ENCODE results near the gene REV3L.

The REV3L gene

GRCh38 chr6:111490067-111490466 is 7.0 kb upstream of the REV3L start:
- Histone ChIP-seq H3K79me2 (ENCODE audit: control insufficient read depth, insufficient read depth, low read length) (peaks cover under 1% of the 10 kb centered on the region), H3K36me3 (ENCODE audit: control insufficient read depth, insufficient read depth, low read length) (no peaks in the 10 kb centered on the region), H3K79me1 (ENCODE audit: low read length) (peaks cover 7% of the 10 kb centered on the region), H2BK15ac (replicated peaks; ENCODE audit: low read depth) (no peak overlapping the region), H3K9ac (ENCODE audit: low read length) (no peak overlapping the region), H3K56ac (ENCODE audit: low read length) (no peak overlapping the region), H2AK5ac (ENCODE audit: low read length) (no peak overlapping the region), H3K27me3 (ENCODE audit: insufficient read depth, low read length, poor library complexity) (no peaks in the 10 kb centered on the region), H4K5ac (ENCODE audit: low read length) (no peak overlapping the region), H2BK5ac (ENCODE audit: low read length) (no peak overlapping the region), H3K27ac (ENCODE audit: low read depth, low read length) (no peak overlapping the region), H2BK120ac (ENCODE audit: low read depth, low read length) (no peak overlapping the region), H3K23ac (ENCODE audit: low read length) (no peak overlapping the region), H3K4me1 (ENCODE audit: control insufficient read depth, low read depth, low read length) (no peaks in the 10 kb centered on the region), H3K4ac (ENCODE audit: low read depth, low read length) (no peak overlapping the region), H3K4me3 (ENCODE audit: low read length) (no peak overlapping the region), H3K18ac (ENCODE audit: low read length) (no peak overlapping the region), H3K4me2 (ENCODE audit: low read length) (no peak overlapping the region), H4K8ac (ENCODE audit: low read depth, low read length) (no peak overlapping the region)
- no peak for DNase-seq
- WGBS (ENCODE audit: extremely low coverage, insufficient coverage, low lambda C conversion rate): no CpG with 5 or more reads among the region's 3 CpGs

DNA sequence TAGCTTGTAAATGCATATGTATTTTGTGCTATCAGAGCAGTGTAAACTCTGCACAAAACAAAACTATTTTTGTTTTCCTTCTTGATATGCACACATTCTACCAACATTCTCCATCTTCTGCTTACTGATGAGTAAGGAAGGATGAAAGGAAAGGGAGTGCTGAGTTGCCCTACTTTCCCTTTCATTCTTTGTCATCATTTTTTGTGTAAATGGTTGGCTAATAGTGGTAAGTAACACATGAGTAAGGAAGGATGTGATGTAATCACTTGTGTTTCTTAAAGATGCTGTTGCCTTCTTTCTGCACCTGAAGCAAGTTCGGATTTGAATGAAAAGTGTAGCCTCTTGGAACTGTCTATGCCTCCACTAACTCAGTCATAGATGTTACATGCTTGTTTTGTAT is 4.6 kb upstream of the REV3L start:
- H3K79me1 ChIP-seq (ENCODE audit: low read length): peaks cover 7% of the 10 kb centered on the region
- no peak overlapping the region for H3K9ac ChIP-seq (ENCODE audit: low read length)
- H2BK15ac ChIP-seq (replicated peaks; ENCODE audit: low read depth): no peak overlapping the region
- no peak overlapping the region for H3K27ac ChIP-seq (ENCODE audit: low read depth, low read length)
- H3K23ac ChIP-seq (ENCODE audit: low read length): no peak overlapping the region
- no CpG with 5 or more reads among the region's 1 CpG for WGBS (ENCODE audit: extremely low coverage, insufficient coverage, low lambda C conversion rate)
- no peak overlapping the region for H3K56ac ChIP-seq (ENCODE audit: low read length)
- no peak overlapping the region for H3K4me2 ChIP-seq (ENCODE audit: low read length)
- H2AK5ac ChIP-seq (ENCODE audit: low read length): no peak overlapping the region
- DNase-seq: no peak
- peaks cover 1% of the 10 kb centered on the region for H3K79me2 ChIP-seq (ENCODE audit: control insufficient read depth, insufficient read depth, low read length)
- no peaks in the 10 kb centered on the region for H3K27me3 ChIP-seq (ENCODE audit: insufficient read depth, low read length, poor library complexity)
- H4K5ac ChIP-seq (ENCODE audit: low read length): no peak overlapping the region
- H4K8ac ChIP-seq (ENCODE audit: low read depth, low read length): no peak overlapping the region
- H3K36me3 ChIP-seq (ENCODE audit: control insufficient read depth, insufficient read depth, low read length): no peaks in the 10 kb centered on the region
- no peak overlapping the region for H2BK5ac ChIP-seq (ENCODE audit: low read length)
- H3K4ac ChIP-seq (ENCODE audit: low read depth, low read length): no peak overlapping the region
- H3K4me3 ChIP-seq (ENCODE audit: low read length): no peak overlapping the region
- H2BK120ac ChIP-seq (ENCODE audit: low read depth, low read length): no peak overlapping the region
- H3K18ac ChIP-seq (ENCODE audit: low read length): no peak overlapping the region
- H3K4me1 ChIP-seq (ENCODE audit: control insufficient read depth, low read depth, low read length): no peaks in the 10 kb centered on the region

DNA sequence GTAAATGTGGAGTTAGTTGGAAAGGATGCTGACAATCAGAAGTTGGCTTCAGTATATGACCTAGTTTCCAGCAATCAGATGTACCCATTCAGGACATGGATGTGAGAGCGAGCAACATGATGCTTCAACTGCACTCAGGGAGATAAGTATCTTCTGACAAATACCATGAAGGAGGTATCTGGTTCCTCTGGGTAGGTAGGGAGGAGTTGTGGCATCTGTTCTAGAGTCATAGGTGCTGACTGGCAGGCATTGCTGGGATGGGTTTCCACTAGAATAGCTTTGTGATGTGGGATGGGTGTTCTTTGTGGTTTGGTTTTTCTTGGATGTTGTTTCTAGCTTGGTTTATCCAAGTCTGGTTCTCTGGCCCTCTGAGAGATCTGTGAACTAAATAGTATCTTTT is 3.9 kb upstream of the REV3L start:
- Histone ChIP-seq H2BK15ac (replicated peaks; ENCODE audit: low read depth) (no peak overlapping the region), H3K18ac (ENCODE audit: low read length) (no peak overlapping the region), H3K27me3 (ENCODE audit: insufficient read depth, low read length, poor library complexity) (no peaks in the 10 kb centered on the region), H3K79me2 (ENCODE audit: control insufficient read depth, insufficient read depth, low read length) (peaks cover 1% of the 10 kb centered on the region), H4K8ac (ENCODE audit: low read depth, low read length) (no peak overlapping the region), H3K4me1 (ENCODE audit: control insufficient read depth, low read depth, low read length) (no peaks in the 10 kb centered on the region), H3K36me3 (ENCODE audit: control insufficient read depth, insufficient read depth, low read length) (no peaks in the 10 kb centered on the region), H3K4me2 (ENCODE audit: low read length) (no peak overlapping the region), H3K4ac (ENCODE audit: low read depth, low read length) (no peak overlapping the region), H2BK5ac (ENCODE audit: low read length) (no peak overlapping the region), H4K5ac (ENCODE audit: low read length) (no peak overlapping the region), H3K23ac (ENCODE audit: low read length) (no peak overlapping the region), H2BK120ac (ENCODE audit: low read depth, low read length) (no peak overlapping the region), H2AK5ac (ENCODE audit: low read length) (no peak overlapping the region), H3K4me3 (ENCODE audit: low read length) (no peak overlapping the region), H3K56ac (ENCODE audit: low read length) (no peak overlapping the region), H3K27ac (ENCODE audit: low read depth, low read length) (no peak overlapping the region), H3K79me1 (ENCODE audit: low read length) (peaks cover 7% of the 10 kb centered on the region), H3K9ac (ENCODE audit: low read length) (no peak overlapping the region)
- no CpG with 5 or more reads among the region's 1 CpG for WGBS (ENCODE audit: extremely low coverage, insufficient coverage, low lambda C conversion rate)
- DNase-seq: no peak

- no peak overlapping the region for H3K4me3 ChIP-seq (ENCODE audit: low read length)
- no peak overlapping the region for H2AK5ac ChIP-seq (ENCODE audit: low read length)
- no peak overlapping the region for H3K23ac ChIP-seq (ENCODE audit: low read length)
- H3K79me2 ChIP-seq (ENCODE audit: control insufficient read depth, insufficient read depth, low read length): peaks cover 1% of the 10 kb centered on the region
- peaks cover under 1% of the 10 kb centered on the region for H3K27me3 ChIP-seq (ENCODE audit: insufficient read depth, low read length, poor library complexity)
- H2BK15ac ChIP-seq (replicated peaks; ENCODE audit: low read depth): no peak overlapping the region
- no peak overlapping the region for H3K9ac ChIP-seq (ENCODE audit: low read length)
- no peak overlapping the region for H3K4me2 ChIP-seq (ENCODE audit: low read length)
- no peak for DNase-seq
- no peak overlapping the region for H4K5ac ChIP-seq (ENCODE audit: low read length)
- H3K56ac ChIP-seq (ENCODE audit: low read length): no peak overlapping the region
- no peaks in the 10 kb centered on the region for H3K36me3 ChIP-seq (ENCODE audit: control insufficient read depth, insufficient read depth, low read length)
- H3K79me1 ChIP-seq (ENCODE audit: low read length): peaks cover 7% of the 10 kb centered on the region
- no peak overlapping the region for H4K8ac ChIP-seq (ENCODE audit: low read depth, low read length)
- no peak overlapping the region for H2BK5ac ChIP-seq (ENCODE audit: low read length)
- H3K27ac ChIP-seq (ENCODE audit: low read depth, low read length): no peak overlapping the region
- no peak overlapping the region for H3K18ac ChIP-seq (ENCODE audit: low read length)
- WGBS (ENCODE audit: extremely low coverage, insufficient coverage, low lambda C conversion rate): no CpG with 5 or more reads among the region's 2 CpGs
- peaks cover 3% of the 10 kb centered on the region for H3K4me1 ChIP-seq (ENCODE audit: control insufficient read depth, low read depth, low read length)
- no peak overlapping the region for H3K4ac ChIP-seq (ENCODE audit: low read depth, low read length)
- H2BK120ac ChIP-seq (ENCODE audit: low read depth, low read length): no peak overlapping the region
Measured at GRCh38 chr6:111486475-111486874, 3.5 kb upstream of the REV3L start.

- DNase-seq: no peak
- peaks cover 7% of the 10 kb centered on the region for H3K79me1 ChIP-seq (ENCODE audit: low read length)
- no peak overlapping the region for H3K18ac ChIP-seq (ENCODE audit: low read length)
- no peak overlapping the region for H3K27ac ChIP-seq (ENCODE audit: low read depth, low read length)
- H3K9ac ChIP-seq (ENCODE audit: low read length): no peak overlapping the region
- no peak overlapping the region for H2BK15ac ChIP-seq (replicated peaks; ENCODE audit: low read depth)
- no peak overlapping the region for H3K56ac ChIP-seq (ENCODE audit: low read length)
- H3K4me2 ChIP-seq (ENCODE audit: low read length): no peak overlapping the region
- no peak overlapping the region for H3K4ac ChIP-seq (ENCODE audit: low read depth, low read length)
- H4K8ac ChIP-seq (ENCODE audit: low read depth, low read length): no peak overlapping the region
- H3K4me1 ChIP-seq (ENCODE audit: control insufficient read depth, low read depth, low read length): peaks cover 4% of the 10 kb centered on the region
- H3K4me3 ChIP-seq (ENCODE audit: low read length): no peak overlapping the region
- no peaks in the 10 kb centered on the region for H3K36me3 ChIP-seq (ENCODE audit: control insufficient read depth, insufficient read depth, low read length)
- WGBS (ENCODE audit: extremely low coverage, insufficient coverage, low lambda C conversion rate): no CpG with 5 or more reads among the region's 1 CpG
- no peak overlapping the region for H2AK5ac ChIP-seq (ENCODE audit: low read length)
- H2BK120ac ChIP-seq (ENCODE audit: low read depth, low read length): no peak overlapping the region
- peaks cover 2% of the 10 kb centered on the region for H3K27me3 ChIP-seq (ENCODE audit: insufficient read depth, low read length, poor library complexity)
- no peak overlapping the region for H2BK5ac ChIP-seq (ENCODE audit: low read length)
- H3K79me2 ChIP-seq (ENCODE audit: control insufficient read depth, insufficient read depth, low read length): peaks cover 1% of the 10 kb centered on the region
- no peak overlapping the region for H4K5ac ChIP-seq (ENCODE audit: low read length)
- no peak overlapping the region for H3K23ac ChIP-seq (ENCODE audit: low read length)
Measured at GRCh38 chr6:111485342-111485741, 2.3 kb upstream of the REV3L start.

- Histone ChIP-seq H3K18ac (ENCODE audit: low read length) (peak overlapping the region; percentile 69), H3K56ac (ENCODE audit: low read length) (peak overlapping the region; percentile 98), H2BK5ac (ENCODE audit: low read length) (peak overlapping the region; percentile 13), H3K36me3 (ENCODE audit: control insufficient read depth, insufficient read depth, low read length) (no peaks in the 10 kb centered on the region), H3K4me2 (ENCODE audit: low read length) (peak overlapping the region; percentile 66), H4K8ac (ENCODE audit: low read depth, low read length) (no peak overlapping the region), H3K4me3 (ENCODE audit: low read length) (no peak overlapping the region), H4K5ac (ENCODE audit: low read length) (no peak overlapping the region), H3K4ac (ENCODE audit: low read depth, low read length) (no peak overlapping the region), H3K79me2 (ENCODE audit: control insufficient read depth, insufficient read depth, low read length) (peaks cover 1% of the 10 kb centered on the region), H2AK5ac (ENCODE audit: low read length) (no peak overlapping the region), H3K27me3 (ENCODE audit: insufficient read depth, low read length, poor library complexity) (peaks cover 2% of the 10 kb centered on the region), H3K9ac (ENCODE audit: low read length) (peak overlapping the region; percentile 93), H3K27ac (ENCODE audit: low read depth, low read length) (peak overlapping the region; percentile 100), H3K23ac (ENCODE audit: low read length) (no peak overlapping the region), H2BK120ac (ENCODE audit: low read depth, low read length) (peak overlapping the region; percentile 46), H2BK15ac (replicated peaks; ENCODE audit: low read depth) (no peak overlapping the region), H3K4me1 (ENCODE audit: control insufficient read depth, low read depth, low read length) (peaks cover 4% of the 10 kb centered on the region), H3K79me1 (ENCODE audit: low read length) (peaks cover 7% of the 10 kb centered on the region)
- no CpG with 5 or more reads among the region's 8 CpGs for WGBS (ENCODE audit: extremely low coverage, insufficient coverage, low lambda C conversion rate)
- DNase-seq: no peak
Measured at GRCh38 chr6:111484633-111484930, 1.6 kb upstream of the REV3L start.

All from mesendoderm (in vitro differentiated cells).